Measurements from ENCODE around the gene LAMTOR2. TPM values are rescaled to one million over a fixed set of nuclear protein-coding genes. Genes with fewer than 3 reads are reported as not detected.
A peak's percentile ranks its signal among the peaks of the same experiment; 100 is the strongest.
"Not testable (repeated sequence)": the region's sequence is repeated elsewhere in the genome, so short reads cannot be mapped to it uniquely, and the experiment has no call there.

LAMTOR2 gene
- total RNA-seq, 2 donors from 2014 or later, result 34.7 to 38.4 TPM

- DNase-seq (ENCODE audit: low spot score), result no peak
- intact Hi-C loops (cut with DNase I), result no loop called here
Measured at GRCh38 chr1:156050376-156050775, 4.2 kb upstream of the LAMTOR2 start.

DNA sequence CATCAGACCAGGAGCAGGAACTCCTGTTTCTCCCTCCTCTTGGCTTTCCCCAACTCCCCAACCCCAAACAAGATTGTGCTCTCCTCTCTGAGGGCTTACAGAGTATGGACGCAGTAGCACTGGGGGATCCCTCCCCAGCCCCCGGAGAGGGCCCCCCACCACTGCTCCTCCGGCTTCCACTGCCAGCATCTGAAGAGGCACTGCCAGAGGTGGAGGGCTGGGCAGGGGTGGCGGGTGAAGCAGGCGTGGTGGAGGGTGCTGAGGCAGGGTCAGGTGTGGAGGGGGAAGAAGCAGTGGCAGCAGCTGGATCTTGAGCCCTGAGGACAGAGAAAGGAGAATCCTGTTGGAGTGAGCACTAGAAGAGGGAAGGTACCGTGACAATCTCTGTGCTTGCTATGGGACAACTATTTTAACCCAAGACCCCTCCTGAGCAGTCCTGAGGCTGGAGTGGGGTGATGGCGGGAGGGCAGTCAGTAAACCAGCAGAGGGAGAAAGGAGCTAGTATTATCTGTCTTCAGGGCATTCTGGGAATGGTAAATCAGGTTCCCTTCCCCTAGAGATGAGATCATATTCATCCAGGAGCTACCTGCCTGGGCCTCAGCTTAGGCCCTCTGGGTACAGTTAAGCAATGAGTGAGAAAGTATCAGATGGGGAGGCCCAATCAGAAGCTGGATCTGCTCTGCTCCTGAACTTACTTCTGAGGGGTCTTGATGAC is 3.4 kb upstream of the LAMTOR2 start:
- intact Hi-C loops (cut with DNase I), result no loop called here
- DNase-seq (ENCODE audit: low spot score), result no peak

- DNase-seq (ENCODE audit: low spot score), result peak; percentile 88
- intact Hi-C loops (cut with DNase I), result no loop called here
Measured at GRCh38 chr1:156052862-156053767, 1.5 kb upstream of the LAMTOR2 start.

- intact Hi-C loops (cut with DNase I), result no loop called here
- DNase-seq (ENCODE audit: low spot score), result peak; percentile 96
Measured at GRCh38 chr1:156053768-156054499, 648 bp upstream of the LAMTOR2 start, which contains the start of gene UBQLN4. Gene UBQLN4 (minus strand): TSS chr1:156053798. CDS start chr1:156053701, 97 bp downstream.

DNA sequence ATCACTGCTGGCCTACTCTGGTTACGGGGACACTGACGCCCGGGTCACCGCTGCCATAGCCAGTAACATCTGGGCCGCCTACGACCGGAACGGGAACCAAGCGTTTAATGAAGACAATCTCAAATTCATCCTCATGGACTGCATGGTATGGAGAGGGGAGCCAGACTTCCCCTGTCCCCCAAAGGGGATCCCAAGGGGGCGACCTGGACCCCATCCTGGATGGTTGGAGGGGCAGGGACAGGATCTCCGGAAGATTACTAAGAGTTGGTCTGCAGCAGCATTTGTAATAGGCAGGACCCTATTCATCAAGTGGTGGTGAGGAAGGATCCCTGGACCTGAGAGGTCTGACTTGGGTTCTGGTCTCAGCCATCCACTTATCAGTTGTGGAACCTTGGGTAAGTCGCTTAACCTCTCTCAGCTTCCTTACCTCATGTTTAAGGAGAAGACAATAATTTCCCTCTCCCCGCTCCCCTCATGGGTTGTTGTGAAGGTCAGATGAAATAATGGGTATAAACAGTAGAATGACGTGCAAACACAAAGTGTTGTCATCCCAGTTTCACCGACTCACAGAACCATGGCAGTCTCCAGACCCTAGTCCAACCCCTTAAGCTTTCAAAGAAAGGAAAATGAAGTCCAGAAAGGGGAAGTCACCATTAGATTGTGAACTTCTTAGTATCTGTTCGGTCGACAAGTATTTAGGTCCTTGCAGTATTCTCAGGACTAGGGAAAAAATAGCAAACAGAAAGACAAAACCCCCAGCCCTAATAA is 883 bp downstream of the LAMTOR2 start:
- intact Hi-C loops (cut with DNase I), result no loop called here

GRCh38 chr1:156056326-156056849 is 1.8 kb downstream of the LAMTOR2 start:
- intact Hi-C loops (cut with DNase I), result no loop called here
- DNase-seq (ENCODE audit: low spot score), result no peak

More for the DNA sequence above, 883 bp downstream of the LAMTOR2 start:
- no peak for DNase-seq (ENCODE audit: low spot score)

DNA sequence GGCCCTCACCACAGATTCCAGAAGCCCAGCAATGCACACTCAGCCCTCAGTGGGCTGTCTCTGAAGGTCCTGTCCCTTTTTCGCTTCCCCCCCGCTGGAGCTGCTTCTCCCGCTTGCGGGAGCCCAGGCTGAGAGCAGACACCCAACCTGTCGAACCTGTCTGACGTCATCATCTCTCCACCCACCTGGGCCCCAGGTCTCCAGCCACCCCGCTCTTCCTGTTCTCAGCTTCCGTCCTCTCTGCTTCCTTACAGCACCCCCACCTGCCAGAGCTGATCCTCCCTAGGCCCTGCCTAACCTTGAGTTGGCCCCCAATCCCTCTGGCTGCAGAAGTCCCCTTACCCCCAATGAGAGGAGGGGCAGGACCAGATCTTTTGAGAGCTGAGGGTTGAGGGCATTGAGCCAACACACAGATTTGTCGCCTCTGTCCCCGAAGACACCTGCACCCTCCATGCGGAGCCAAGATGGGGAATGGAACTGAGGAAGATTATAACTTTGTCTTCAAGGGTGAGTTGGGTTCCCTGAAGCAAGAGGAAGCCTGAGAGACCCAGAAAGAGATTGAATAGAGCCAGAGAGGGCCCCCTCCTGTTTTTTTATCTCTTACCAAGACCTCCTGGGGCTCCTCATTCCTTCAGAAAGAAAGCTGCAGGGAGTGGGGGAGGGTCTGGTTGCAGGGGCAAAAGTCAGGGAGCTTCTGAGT is 6.5 kb downstream of the LAMTOR2 start, which contains the start of gene RAB25:
Gene RAB25, plus strand, starts transcription at position 224 of the 700 bp plus-strand sequence. Its CDS starts 241 bp downstream, at position 465.
- no peak for DNase-seq (ENCODE audit: low spot score)
- intact Hi-C loops (cut with DNase I), result no loop called here

- DNase-seq (ENCODE audit: low spot score), result no peak
- intact Hi-C loops (cut with DNase I), result no loop called here
Measured at GRCh38 chr1:156062189-156062588, 7.6 kb downstream of the LAMTOR2 start.

GRCh38 chr1:156063997-156064285 is 9.4 kb downstream of the LAMTOR2 start:
- intact Hi-C loops (cut with DNase I), result no loop called here

DNA sequence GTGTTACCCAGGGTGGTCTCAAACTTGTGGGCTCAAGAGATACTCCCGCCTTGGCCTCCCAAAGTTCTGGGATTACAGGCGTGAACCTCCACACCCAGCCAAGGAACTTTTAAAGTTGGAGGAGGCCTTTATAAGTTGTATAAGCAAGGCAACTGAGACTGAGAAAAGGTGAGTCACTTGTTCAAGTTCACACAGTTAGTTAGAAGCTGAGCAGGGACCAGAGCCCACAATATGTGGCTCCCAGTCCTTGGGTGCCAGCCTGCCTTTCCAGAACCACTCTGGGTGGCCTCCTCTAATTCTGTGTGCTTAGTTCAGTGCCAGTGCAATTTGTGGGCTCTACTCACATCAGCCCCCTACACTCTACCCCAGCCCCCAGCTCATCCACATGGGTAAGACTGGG is 10.0 kb downstream of the LAMTOR2 start:
- intact Hi-C loops (cut with DNase I), result no loop called here
- no peak for DNase-seq (ENCODE audit: low spot score)

More at GRCh38 chr1:156063997-156064285, 9.4 kb downstream of the LAMTOR2 start:
- no peak for DNase-seq (ENCODE audit: low spot score)

DNA sequence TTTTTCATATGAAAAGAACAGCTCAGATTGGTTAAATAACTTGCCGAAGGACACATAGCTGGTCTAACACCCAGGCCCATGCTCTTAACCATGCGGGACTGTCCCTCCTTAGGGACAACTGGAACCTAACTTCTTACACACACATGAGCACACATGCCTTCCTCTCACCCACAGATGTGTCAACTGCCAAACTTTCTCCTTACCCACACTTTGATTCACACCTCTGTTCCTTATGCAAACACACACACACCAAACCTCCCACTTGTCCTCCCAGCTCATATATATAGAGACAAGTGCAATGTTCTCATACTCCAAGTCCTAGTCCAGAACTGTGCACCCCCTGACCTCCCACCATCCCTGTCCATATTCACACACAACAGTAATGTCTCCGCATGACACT is 10.6 kb downstream of the LAMTOR2 start:
- intact Hi-C loops (cut with DNase I), result no loop called here
- DNase-seq (ENCODE audit: low spot score), result no peak

DNA sequence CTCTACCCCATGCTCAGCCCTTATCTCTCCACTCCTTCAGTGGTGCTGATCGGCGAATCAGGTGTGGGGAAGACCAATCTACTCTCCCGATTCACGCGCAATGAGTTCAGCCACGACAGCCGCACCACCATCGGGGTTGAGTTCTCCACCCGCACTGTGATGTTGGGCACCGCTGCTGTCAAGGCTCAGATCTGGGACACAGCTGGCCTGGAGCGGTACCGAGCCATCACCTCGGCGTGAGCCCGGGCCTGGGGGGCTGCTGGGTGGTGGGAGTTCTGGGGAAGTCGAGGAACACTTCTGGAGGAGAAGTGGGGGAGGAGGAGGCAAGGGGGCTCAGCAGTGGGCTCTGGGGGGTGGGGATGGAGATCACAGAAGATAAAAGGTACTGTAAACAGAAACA is 11.3 kb downstream of the LAMTOR2 start:
- intact Hi-C loops (cut with DNase I), result no loop called here
- no peak for DNase-seq (ENCODE audit: low spot score)

GRCh38 chr1:156067262-156067661 is 12.7 kb downstream of the LAMTOR2 start:
- intact Hi-C loops (cut with DNase I), result no loop called here
- DNase-seq (ENCODE audit: low spot score), result no peak

- DNase-seq (ENCODE audit: low spot score), result no peak
- intact Hi-C loops (cut with DNase I), result no loop called here
Measured at GRCh38 chr1:156069490-156070455, 15.2 kb downstream of the LAMTOR2 start.

DNA sequence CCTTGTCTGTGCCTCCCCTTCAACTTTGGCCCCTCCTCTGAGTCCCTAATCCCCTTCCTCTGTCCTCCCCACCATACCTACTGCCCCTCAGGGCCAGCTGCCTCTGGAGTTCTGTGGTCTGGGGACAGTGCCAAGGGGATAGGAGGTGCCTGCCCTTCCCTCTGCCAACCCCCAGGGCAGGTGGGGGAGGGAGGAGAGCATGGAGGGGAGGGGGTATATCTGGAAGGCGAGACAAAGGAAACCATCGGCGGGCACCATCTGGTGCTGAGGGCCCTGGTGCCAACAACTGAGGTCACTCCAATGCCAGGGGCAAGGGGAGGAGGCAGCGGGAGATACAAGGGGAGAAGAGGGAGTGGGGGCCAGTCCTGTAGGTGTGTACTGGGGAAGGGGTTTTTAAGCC is 16.0 kb downstream of the LAMTOR2 start:
- DNase-seq (ENCODE audit: low spot score), result no peak
- intact Hi-C loops (cut with DNase I), result no loop called here

GRCh38 chr1:156071332-156071816 is 16.8 kb downstream of the LAMTOR2 start:
- intact Hi-C loops (cut with DNase I); DNase-seq (ENCODE audit: low spot score): not testable (repeated sequence)

- DNase-seq (ENCODE audit: low spot score), result no peak
- intact Hi-C loops (cut with DNase I), result no loop called here
Measured at GRCh38 chr1:156072251-156072650, 17.7 kb downstream of the LAMTOR2 start.

Measured in posterior vena cava (tissue), 2 donors.